GM21447 (cell line): ENCODE results near the gene RNF166.

Experiments used
- ATAC-seq: cut with Tn5 transposase; IDR thresholded peaks from one replicate; pipeline ENCODE4 v1.9.1; 2021; ENCODE audit not compliant: unreplicated experiment

RNF166 gene

GRCh38 chr16:88706229-88706964, at the start of gene RNF166, which contains the start of gene CTU2:
Gene RNF166, minus strand, starts transcription at chr16:88706408. Its CDS starts 83 bp downstream, at chr16:88706325.
Gene CTU2, plus strand, starts transcription at chr16:88706503. Its CDS starts 28 bp downstream, at chr16:88706531.
- peak; percentile 31 for ATAC-seq

DNA sequence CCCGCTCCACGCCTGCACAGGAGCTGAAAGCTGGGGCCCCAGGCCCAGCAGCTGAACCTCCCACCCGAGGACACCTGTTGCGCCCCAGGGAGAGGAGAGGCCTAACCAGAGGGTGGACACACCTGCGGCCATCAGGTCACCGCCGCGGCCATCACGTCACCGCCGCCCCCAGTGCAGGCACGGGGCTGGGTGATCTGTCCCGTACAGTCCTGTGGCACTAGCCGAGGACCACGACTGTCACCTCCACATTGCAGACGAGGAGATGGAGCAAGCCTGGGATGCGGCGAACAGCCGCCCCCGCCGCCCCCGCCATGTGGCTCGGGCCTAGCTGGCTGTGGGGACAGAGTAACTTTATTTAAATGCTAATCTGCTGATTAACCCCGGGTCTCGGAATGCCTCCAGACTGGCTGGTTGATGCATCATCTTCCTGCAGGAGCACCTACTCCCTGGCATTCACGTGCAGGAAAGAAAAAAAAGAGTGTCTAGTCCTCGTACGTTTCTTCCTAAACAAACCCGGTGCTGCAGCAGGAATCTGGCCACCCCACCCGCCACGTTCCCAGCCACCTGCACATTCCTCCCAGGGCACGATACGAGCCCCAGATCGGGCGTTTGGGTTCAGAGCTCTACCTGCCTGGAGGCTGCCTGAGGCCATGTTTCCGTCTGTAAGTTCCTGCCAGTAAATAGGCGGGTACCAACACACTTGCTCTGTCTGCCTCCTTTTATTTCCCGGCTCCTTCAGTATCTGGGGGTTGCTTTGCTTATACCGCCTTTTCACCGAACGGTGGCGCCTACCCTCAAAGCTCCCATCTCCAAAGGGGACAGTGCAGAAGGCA, 48.9 kb upstream of the RNF166 start:
- ATAC-seq = no peak

GRCh38 chr16:88754109-88754911, 48.1 kb upstream of the RNF166 start:
- no peak for ATAC-seq

- ATAC-seq = no peak
Measured at GRCh38 chr16:88753602-88754001, 47.4 kb upstream of the RNF166 start.

- ATAC-seq = no peak
Measured at GRCh38 chr16:88753191-88753590, 47.0 kb upstream of the RNF166 start.

- no peak for ATAC-seq
Measured at GRCh38 chr16:88752386-88753002, 46.3 kb upstream of the RNF166 start.

DNA sequence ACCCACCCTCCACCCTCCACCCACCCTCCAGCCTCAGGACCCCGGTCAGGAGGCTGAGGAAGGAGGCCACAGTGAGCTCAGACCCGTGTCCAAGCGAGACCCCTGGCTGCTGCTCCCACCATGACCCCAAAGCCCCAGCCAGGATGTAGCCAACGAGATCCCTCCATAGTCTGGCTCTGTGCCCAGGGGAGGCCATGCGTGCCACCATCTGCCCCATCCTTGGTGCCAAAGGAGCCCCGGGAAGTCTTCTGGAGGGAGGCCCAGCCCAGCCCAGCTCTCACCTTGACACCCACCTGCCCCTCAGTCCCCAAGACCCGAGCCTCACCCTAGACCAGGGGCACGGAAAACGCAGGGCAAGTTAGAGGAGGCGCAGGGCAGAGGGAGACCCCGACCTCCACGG, 44.6 kb upstream of the RNF166 start:
- ATAC-seq = no peak

- ATAC-seq = no peak
Measured at GRCh38 chr16:88749358-88749757, 43.1 kb upstream of the RNF166 start.

GRCh38 chr16:88748364-88748763, 42.2 kb upstream of the RNF166 start:
- ATAC-seq = no peak

DNA sequence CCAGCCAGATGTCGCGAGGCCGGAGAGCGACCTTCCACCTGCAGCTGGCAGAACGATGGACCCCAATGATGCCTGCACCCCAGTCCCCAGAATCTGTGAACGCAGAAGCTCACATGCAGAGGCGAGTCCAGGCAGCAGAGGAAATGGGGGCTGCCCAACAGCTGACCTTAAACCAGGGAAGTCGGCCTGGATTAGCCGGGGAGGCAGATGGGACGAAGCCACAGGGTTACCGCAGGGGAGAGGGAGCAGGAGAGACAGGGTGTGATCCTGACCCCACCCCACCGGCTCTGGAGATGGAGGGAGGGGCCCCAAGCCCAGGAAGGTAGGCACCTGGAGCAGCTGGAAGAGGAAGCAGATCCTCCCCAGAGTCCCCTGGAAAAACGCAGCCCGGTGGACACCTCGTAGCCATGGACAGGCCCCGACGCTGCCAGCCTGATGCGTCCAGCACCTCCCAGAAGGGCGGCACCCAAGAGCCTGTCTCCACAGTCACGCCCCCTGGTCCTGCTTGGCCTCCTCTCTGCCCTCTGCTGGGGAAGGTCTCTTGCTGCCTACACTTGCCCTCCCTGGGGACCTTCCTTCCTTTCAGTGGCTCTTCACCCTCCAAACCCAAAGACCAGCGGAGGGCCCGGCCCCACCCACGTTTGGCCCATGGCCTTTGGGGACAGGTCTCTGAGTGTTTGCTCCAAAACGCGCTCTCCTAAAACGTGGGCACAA, 41.5 kb upstream of the RNF166 start:
- ATAC-seq = no peak

DNA sequence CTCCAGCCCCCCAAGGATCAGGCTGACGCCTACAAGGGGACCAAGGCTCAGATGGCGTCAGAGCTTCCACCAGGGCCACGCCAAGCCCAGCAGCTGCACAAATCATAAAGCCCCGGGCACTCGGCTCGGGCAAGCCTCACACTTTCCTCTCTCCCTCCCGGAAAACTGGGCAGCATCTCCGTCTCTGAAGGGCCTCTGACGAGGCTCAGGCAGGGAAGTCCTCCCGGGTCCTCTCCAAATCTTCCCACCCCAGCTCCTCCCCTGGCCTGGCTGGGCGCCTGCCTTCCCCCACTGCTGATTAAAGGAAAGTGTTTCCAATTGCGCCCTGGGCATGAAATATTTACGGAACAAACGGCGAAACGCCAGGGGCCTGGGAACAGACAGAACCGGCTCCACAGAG, 40.3 kb upstream of the RNF166 start:
- ATAC-seq = no peak

- ATAC-seq = no peak
Measured at GRCh38 chr16:88744577-88745521, 38.6 kb upstream of the RNF166 start.

DNA sequence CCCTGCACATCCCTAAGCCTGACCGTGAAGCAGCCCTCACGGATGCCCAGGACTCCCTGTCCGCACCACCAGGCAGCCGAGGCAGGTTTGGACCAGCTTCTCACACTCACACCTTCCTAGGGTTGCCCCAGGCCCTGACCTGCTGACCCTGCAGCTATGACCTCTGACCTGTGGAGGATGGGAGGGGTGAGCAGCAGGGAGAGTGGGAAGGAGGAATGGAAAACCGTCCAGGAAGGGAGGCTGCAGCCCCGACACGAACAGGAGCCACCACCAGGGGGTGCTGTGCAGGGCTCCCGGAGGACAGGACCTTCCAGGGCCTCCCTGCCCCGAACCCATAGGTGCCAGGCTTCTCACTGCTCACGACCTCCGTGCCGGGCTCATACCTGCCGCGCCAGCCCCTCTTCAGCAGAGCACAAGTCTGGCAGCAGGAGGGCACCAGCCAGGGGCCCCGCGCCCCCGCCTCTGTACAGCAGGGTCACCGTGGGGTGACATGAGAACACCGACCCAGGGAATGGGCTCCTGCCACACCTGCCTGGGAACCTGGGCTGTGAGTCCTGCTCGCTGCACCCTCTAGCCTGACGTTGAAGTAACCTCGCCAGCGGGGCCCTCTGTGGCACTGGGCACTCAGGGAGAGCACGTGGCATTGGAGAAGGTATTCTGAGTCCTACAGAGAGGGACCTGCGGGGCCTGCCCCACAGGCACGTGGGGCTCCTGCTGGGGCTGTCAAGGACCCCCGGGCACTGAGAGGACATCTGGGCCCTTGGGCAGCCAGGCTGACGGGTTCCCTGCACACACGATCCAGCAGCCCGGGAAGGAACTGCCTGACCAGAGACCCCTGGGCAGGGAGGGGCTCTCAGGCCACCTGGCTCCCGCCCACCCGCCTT, 37.7 kb upstream of the RNF166 start:
- no peak for ATAC-seq

DNA sequence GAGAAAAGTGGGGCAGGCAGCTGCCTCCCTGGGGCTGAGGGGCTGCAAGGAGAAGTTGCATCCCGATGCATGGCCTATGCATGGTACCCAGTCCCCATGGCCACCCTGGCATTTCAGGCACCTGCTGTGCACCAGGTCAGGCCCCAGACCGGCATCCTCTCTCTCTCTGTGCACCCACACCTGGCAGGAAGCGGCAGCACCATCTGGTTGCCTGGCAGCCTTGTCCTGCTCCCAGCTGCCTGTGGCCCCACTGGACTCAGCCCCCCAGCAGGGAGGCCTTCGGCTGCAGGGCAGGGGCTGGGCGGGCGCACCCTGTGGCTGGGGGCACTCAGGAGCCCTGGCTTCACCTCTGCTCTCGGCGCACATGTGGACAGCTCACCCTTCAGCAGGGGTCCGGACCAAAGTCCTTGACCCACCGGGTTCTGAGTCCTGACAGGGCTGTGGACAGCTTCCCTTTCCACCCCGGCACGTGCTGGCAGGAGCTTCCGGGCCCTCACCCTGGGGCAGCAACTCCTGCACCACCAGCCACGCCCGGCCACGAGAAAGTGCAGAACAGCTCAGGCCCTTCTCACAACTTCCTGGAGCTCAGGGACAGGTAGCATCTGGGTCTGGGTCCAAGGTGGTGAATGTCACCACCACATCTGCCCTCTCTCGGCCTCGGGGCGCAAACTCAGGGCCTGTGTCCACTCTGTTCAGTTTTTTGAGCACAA, 36.8 kb upstream of the RNF166 start:
- no peak for ATAC-seq

- no peak for ATAC-seq
Measured at GRCh38 chr16:88741368-88741767, 35.2 kb upstream of the RNF166 start.

DNA sequence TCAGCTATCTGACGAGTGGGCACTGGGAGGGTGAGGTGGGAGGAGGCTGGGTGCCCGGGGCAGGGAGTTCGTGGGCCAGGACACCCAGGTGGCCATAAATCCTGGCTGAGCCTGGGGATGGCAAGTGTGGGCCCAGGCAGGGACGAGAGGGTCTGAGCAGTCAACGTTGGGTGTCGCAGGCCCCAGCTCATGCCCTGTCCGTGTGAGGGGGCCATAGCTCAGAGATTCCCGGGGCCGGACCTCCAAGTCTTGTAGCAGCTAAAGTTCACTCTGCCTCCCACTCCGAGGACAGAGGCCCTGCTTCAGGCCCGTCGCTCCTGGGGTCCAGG, 34.5 kb upstream of the RNF166 start:
- no peak for ATAC-seq

DNA sequence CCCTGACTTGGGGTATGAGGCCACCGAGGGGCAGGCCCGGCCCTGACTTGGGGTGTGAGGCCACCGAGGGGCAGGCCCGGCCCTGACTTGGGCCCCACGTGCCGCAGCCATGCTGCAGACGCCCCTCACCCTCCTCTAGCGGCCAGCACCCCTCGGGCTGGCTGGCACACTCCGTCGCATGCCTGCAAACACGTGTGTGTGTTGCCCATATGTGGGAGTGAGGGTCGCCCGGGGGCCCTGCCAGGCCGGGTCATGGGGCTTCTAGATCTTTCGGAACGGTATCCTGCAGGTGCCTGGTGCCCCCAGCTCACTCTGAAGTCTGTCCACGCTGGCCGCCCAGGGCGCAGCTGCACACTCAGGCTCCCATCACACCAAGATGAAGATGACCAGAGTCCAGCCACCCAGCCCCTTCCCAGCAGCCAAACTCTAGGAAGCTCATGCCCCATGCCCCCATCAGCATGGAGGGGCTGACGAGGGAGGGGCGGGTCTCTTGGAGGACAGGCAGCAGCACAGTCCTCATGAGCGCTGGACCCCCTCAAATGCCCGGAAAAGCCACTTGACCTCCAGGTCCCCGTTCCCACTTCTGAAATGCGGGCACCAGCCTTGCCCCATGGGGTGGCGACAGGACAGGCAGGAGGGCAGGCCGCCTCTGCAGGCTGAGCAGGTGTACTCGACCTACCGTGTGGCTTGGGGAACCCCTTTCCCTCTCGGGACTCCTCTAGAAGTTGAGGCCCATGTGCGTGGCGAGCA, 33.9 kb upstream of the RNF166 start:
- no peak for ATAC-seq
